Left lung (tissue), 10 donors: ENCODE measurements around the gene TIMM9. TPM values are rescaled to one million over a fixed set of nuclear protein-coding genes. Genes with fewer than 3 reads are reported as not detected.

Experiments used
- ATAC-seq: fragments of 200-7000 bp; cut with Tn5 transposase; one replicate; pipeline ENCODE4 v1.9.1; 2020; ENCODE audit warnings: moderate library complexity
- DNase-seq, 4 donors: peaks; one replicate each; pipeline ENCODE4 v3.0.0-alpha.2; 2013 to 2020
- H3K27ac ChIP-seq, 2 donors: fragments of 200-600 bp; sonication (generic) in 1 of 2; one replicate each; pipeline versions ENCODE4 v1.5.0 to v1.8.0; 2020 to 2021
- H3K27me3 ChIP-seq, 2 donors: fragments of 200-600 bp; sonication (generic) in 1 of 2; one replicate each; pipeline versions ENCODE4 v1.5.0 to v1.8.0; 2020 to 2021
- H3K36me3 ChIP-seq, 2 donors: fragments of 200-600 bp; sonication (generic) in 1 of 2; one replicate each; pipeline versions ENCODE4 v1.5.0 to v1.8.0; 2020 to 2021
- H3K4me1 ChIP-seq, 2 donors: fragments of 200-600 bp; one replicate each; pipeline ENCODE4 v1.8.0; 2021
- H3K4me3 ChIP-seq, 2 donors: fragments of 200-600 bp; sonication (generic) in 1 of 2; one replicate each; pipeline versions ENCODE4 v1.5.0 to v1.8.0; 2020 to 2021; ENCODE audit warnings: mild to moderate bottlenecking in 1 of 2
- H3K9me3 ChIP-seq, 2 donors: fragments of 200-600 bp; sonication (generic) in 1 of 2; one replicate each; pipeline versions ENCODE4 v1.5.0 to v1.8.0; 2020 to 2021
- intact Hi-C, 2 donors: fragments of 100-400 bp; cut with DNase I; formaldehyde crosslinking; loops; one replicate each; pipeline versions ENCODE4 v1.11.2 to v1.14.2; 2022
- polyA plus RNA-seq, 6 donors: library from polyadenylated mRNA; unstranded; fragments of 120-200 nt; gene quantifications; one replicate each; pipeline ENCODE4 v1.2.1, GENCODE V29; 2013; ENCODE audit not compliant: insufficient read length in 6 of 6
- total RNA-seq, 2 donors: library from RNA; stranded (reverse); fragmentation: NEBNext Ultra II Directional; extraction: Animal tissue kit (Norgen Biotek cat#: 25700); gene quantifications; one replicate each; pipeline ENCODE4 v1.2.1, GENCODE V29; 2021
- TF ChIP-seq, protein P1 (sequence below), 2 donors: fragments of 200-600 bp; sonication (generic) in 1 of 2; IDR thresholded peaks; one replicate each; pipeline versions ENCODE4 v1.5.0 to v1.8.0; 2021; ENCODE audit warnings: antibody characterized with exemption in 2 of 2
- donor health status: DM: no; HTN: yes; CAD: no.
- donor health status: DM: no; HTN: no; CAD: no.

Gene TIMM9
- total and polyA plus RNA-seq, 8 donors = 22.5 to 74.0 (median 68.0) TPM

DNA sequence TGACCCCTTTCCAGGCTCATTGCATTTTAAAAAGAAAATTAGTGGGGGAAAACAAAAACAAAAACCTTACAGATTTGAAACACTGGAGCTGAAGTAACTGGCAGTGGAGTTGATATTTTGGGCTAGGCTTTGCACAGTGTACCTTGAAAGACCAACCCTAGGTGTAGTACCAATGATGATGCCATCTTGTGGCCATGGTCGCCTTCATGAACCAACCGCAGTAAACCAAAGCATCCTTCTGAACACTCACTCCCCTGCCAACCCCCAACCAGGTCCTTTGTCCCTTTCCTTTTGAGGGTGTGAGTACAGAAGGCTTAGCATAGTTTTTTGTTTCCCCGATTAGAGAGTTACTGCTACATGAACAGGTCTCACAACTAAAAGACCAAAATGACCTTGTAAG, 25.7 kb downstream of the TIMM9 start:
- TF ChIP-seq, protein P1, sequence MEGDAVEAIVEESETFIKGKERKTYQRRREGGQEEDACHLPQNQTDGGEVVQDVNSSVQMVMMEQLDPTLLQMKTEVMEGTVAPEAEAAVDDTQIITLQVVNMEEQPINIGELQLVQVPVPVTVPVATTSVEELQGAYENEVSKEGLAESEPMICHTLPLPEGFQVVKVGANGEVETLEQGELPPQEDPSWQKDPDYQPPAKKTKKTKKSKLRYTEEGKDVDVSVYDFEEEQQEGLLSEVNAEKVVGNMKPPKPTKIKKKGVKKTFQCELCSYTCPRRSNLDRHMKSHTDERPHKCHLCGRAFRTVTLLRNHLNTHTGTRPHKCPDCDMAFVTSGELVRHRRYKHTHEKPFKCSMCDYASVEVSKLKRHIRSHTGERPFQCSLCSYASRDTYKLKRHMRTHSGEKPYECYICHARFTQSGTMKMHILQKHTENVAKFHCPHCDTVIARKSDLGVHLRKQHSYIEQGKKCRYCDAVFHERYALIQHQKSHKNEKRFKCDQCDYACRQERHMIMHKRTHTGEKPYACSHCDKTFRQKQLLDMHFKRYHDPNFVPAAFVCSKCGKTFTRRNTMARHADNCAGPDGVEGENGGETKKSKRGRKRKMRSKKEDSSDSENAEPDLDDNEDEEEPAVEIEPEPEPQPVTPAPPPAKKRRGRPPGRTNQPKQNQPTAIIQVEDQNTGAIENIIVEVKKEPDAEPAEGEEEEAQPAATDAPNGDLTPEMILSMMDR (IDR thresholded peaks at IDR 0.05) = no peak
- no peak for DNase-seq
- H3K4me1 ChIP-seq = peaks cover 0 to 1% of the 10 kb centered on the region in 2 donors
- no peak overlapping the region for H3K27ac ChIP-seq
- no peaks in the 10 kb centered on the region for H3K36me3 ChIP-seq
- no peak overlapping the region for H3K4me3 ChIP-seq
- no peaks in the 10 kb centered on the region for H3K9me3 ChIP-seq
- ATAC-seq = no peak
- intact Hi-C loops = no loop called here
- H3K27me3 ChIP-seq = no peaks in the 10 kb centered on the region

GRCh38 chr14:58398895-58399294, 28.4 kb downstream of the TIMM9 start:
- no peak overlapping the region for H3K4me3 ChIP-seq
- DNase-seq (no peak), ATAC-seq (no peak)
- TF ChIP-seq, protein P1 (IDR thresholded peaks at IDR 0.05) = no peak
- H3K4me1 ChIP-seq = peaks cover 0 to 17% of the 10 kb centered on the region in 2 donors
- H3K27me3 ChIP-seq = no peaks in the 10 kb centered on the region
- no peak overlapping the region for H3K27ac ChIP-seq
- H3K36me3 ChIP-seq = no peaks in the 10 kb centered on the region
- intact Hi-C loops = no loop called here
- H3K9me3 ChIP-seq = no peaks in the 10 kb centered on the region

- Histone ChIP-seq H3K27me3 (no peaks in the 10 kb centered on the region), H3K4me1 (peaks cover 0 to 17% of the 10 kb centered on the region in 2 donors), H3K4me3 (no peak overlapping the region), H3K27ac (no peak overlapping the region), H3K36me3 (no peaks in the 10 kb centered on the region), H3K9me3 (no peaks in the 10 kb centered on the region)
- TF ChIP-seq, protein P1 (IDR thresholded peaks at IDR 0.05) = no peak
- no peak for ATAC-seq
- intact Hi-C loops = no loop called here
- no peak for DNase-seq
Observed at GRCh38 chr14:58398495-58398894, 28.8 kb downstream of the TIMM9 start.

DNA sequence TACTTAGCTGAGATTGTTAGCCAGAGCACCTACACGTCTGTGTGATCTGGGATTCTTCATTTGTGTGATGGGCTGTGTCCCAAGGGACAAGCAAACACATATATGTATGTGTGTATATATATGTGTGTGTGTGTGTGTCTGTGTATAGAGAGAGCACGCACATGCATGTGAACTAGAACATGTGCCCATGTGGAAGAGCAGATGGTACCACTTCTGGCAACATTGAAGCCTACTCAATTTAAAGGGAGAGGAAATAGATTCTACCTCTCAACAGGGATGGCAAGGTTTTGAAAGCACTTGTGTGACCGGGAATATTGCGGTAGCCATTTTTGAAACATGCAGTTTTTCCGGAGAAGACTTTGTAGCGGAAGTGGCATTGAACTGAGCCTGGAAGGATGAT, 30.2 kb downstream of the TIMM9 start:
- Histone ChIP-seq H3K9me3 (no peaks in the 10 kb centered on the region), H3K4me1 (peaks cover 0 to 17% of the 10 kb centered on the region in 2 donors), H3K4me3 (no peak overlapping the region), H3K27me3 (no peaks in the 10 kb centered on the region), H3K27ac (no peak overlapping the region), H3K36me3 (no peaks in the 10 kb centered on the region)
- TF ChIP-seq, protein P1 (IDR thresholded peaks at IDR 0.05) = no peak
- intact Hi-C loops = no loop called here
- no peak for DNase-seq
- no peak for ATAC-seq

- intact Hi-C loops = no loop called here
- Histone ChIP-seq H3K36me3 (no peaks in the 10 kb centered on the region), H3K27me3 (no peaks in the 10 kb centered on the region), H3K9me3 (no peaks in the 10 kb centered on the region), H3K4me3 (peak within 1 kb of the TSS; percentile 49 to 50), H3K4me1 (peaks cover 0 to 17% of the 10 kb centered on the region in 2 donors), H3K27ac (peak within 1 kb of the TSS; percentile 46 to 74)
- ATAC-seq (peak; percentile 96), DNase-seq (peak; percentile 62 to 96 (median 74))
- TF ChIP-seq, protein P1 (IDR thresholded peaks at IDR 0.05) = peak; percentile 83 to 97
Observed at GRCh38 chr14:58395812-58396788, 31.2 kb downstream of the TIMM9 start, which contains the start of gene TOMM20L. TOMM20L (plus strand) TSS chr14:58395930; CDS start chr14:58395958, 28 bp downstream.
